Nephron (organoid): Measurements from ENCODE around the gene OPRM1.

Experiments
- H3K27ac Mint-ChIP-seq, 3 experiments: 2 replicates each; pipeline ENCODE4 v1.8.0; 2020; ENCODE audit warnings: mixed read lengths in 3 of 3, mild to moderate bottlenecking in 2 of 3, moderate library complexity in 1 of 3
- H3K27me3 Mint-ChIP-seq: 2 replicates; pipeline ENCODE4 v1.8.0; 2021; ENCODE audit warnings: low read depth, mild to moderate bottlenecking, moderate library complexity, mixed read lengths
- H3K36me3 Mint-ChIP-seq: 2 replicates; pipeline ENCODE4 v1.8.0; 2020; ENCODE audit warnings: low read depth, mixed read lengths
- H3K4me1 Mint-ChIP-seq: 2 replicates; pipeline ENCODE4 v1.8.0; 2020; ENCODE audit warnings: mixed read lengths
- H3K4me3 Mint-ChIP-seq, 3 experiments: 2 replicates each; pipeline ENCODE4 v1.8.0; 2020; ENCODE audit warnings: mild to moderate bottlenecking in 3 of 3, mixed read lengths in 3 of 3, moderate library complexity in 2 of 3
- H3K9me3 Mint-ChIP-seq: 2 replicates; pipeline ENCODE4 v1.8.0; 2020; ENCODE audit warnings: mixed read lengths
- TF ChIP-seq, protein P1 (sequence below), 3 experiments: fragments of 200-600 bp; sonication (generic); IDR thresholded peaks; one replicate each; pipeline ENCODE4 v1.5.0; 2021; ENCODE audit warnings: antibody characterized with exemption in 3 of 3; ENCODE audit not compliant: unreplicated experiment in 3 of 3

Gene OPRM1

DNA sequence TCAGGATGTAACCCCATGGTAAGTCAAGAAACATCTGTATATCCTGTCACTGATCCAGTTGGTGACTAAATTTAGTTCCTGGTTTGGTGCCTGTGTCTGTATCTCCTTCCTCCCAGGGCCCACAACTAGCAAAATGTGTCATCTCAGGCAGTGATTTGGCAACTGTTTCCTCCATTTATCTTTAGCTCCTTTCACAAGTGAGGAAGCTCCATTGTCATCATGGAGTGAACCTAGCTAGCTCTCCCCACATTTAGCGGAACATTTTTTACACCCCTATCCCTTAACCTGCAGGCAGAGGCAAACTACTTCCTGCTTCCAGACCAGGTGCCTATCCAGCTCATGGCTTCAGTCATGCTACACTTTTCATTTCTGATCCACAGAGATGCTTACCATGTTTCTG is 218.0 kb downstream of the OPRM1 start:
- Mint-ChIP-seq H3K9me3 (peaks cover 16% of the 10 kb centered on the region), H3K4me3 (no peak overlapping the region), H3K27ac (no peak overlapping the region), H3K36me3 (peaks cover 8% of the 10 kb centered on the region), H3K27me3 (no peaks in the 10 kb centered on the region), H3K4me1 (no peaks in the 10 kb centered on the region)
- TF ChIP-seq, protein P1, sequence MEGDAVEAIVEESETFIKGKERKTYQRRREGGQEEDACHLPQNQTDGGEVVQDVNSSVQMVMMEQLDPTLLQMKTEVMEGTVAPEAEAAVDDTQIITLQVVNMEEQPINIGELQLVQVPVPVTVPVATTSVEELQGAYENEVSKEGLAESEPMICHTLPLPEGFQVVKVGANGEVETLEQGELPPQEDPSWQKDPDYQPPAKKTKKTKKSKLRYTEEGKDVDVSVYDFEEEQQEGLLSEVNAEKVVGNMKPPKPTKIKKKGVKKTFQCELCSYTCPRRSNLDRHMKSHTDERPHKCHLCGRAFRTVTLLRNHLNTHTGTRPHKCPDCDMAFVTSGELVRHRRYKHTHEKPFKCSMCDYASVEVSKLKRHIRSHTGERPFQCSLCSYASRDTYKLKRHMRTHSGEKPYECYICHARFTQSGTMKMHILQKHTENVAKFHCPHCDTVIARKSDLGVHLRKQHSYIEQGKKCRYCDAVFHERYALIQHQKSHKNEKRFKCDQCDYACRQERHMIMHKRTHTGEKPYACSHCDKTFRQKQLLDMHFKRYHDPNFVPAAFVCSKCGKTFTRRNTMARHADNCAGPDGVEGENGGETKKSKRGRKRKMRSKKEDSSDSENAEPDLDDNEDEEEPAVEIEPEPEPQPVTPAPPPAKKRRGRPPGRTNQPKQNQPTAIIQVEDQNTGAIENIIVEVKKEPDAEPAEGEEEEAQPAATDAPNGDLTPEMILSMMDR (IDR thresholded peaks at IDR 0.05; ENCODE audit: unreplicated experiment in 3 of 3) = no peak

DNA sequence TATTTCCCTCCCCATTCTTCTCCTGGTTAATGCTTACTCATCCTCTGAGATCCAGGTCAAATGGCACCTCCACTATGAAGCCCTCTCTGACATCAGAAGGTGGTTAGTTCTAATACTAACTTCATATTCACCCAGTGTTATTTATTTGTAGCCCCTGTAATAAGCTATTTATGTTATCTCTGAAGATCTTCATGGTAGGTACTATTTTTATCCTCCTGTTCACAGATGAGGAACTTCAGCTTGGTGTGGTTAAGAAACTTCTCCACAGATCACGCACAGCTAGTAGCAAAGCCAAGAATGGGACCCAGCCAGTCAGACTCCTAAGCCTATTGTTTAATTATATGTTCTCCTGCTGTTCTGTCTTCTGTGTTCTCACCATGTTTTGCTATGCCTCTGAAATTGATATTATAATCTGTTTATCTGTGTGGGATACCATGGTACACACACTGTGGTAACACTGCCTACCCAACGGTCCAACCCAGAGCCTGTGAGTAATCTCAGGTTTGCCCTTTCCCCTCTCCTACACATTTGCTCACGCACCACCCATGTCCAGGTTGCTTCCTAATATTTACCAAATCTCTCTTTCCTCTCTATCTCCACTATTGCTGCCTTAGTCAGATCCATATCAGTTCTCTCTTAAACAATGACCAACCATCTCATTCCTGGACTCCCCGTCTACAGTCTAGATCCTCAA is 219.2 kb downstream of the OPRM1 start:
- Mint-ChIP-seq H3K4me1 (no peaks in the 10 kb centered on the region), H3K27ac (no peak overlapping the region), H3K36me3 (peaks cover 8% of the 10 kb centered on the region), H3K9me3 (peaks cover 16% of the 10 kb centered on the region), H3K27me3 (no peaks in the 10 kb centered on the region), H3K4me3 (no peak overlapping the region)
- TF ChIP-seq, protein P1 (IDR thresholded peaks at IDR 0.05; ENCODE audit: unreplicated experiment in 3 of 3) = no peak

DNA sequence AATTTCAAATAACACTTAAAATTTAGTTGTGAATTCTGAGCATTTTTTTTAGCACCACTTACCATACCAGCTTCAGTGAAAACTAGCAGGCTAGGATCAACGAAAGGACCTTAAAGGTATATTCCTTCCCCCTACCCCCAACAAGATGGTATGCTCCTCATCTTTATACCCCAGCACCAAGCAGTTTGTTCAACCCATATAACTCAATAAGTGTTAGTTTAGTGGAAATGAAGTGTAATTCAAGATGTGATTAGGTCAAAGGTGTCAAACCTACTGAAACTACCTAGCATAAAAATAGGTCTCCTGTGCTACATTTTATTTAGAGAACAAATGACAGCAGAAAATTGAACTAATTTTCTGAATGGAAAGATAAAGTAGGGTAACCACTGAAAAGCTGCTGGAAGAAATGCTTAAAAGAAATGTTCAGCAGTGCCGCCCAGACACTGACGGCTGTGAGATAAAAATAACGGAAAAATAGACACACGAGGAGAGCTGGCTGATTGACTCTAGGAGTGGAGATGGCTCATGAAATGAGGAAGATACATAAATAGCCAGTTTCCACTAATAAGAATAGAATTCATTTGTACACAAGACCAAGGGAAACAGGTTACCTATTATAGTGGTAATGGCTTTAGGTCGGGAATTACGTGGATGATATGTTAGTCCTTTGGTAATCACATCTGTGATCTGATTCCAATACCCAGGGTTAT is 222.8 kb downstream of the OPRM1 start:
- Mint-ChIP-seq H3K27me3 (no peaks in the 10 kb centered on the region), H3K9me3 (peaks cover 7% of the 10 kb centered on the region), H3K4me3 (no peak overlapping the region), H3K36me3 (peaks cover 5% of the 10 kb centered on the region), H3K4me1 (no peaks in the 10 kb centered on the region), H3K27ac (no peak overlapping the region)
- TF ChIP-seq, protein P1 (IDR thresholded peaks at IDR 0.05; ENCODE audit: unreplicated experiment in 3 of 3) = no peak

DNA sequence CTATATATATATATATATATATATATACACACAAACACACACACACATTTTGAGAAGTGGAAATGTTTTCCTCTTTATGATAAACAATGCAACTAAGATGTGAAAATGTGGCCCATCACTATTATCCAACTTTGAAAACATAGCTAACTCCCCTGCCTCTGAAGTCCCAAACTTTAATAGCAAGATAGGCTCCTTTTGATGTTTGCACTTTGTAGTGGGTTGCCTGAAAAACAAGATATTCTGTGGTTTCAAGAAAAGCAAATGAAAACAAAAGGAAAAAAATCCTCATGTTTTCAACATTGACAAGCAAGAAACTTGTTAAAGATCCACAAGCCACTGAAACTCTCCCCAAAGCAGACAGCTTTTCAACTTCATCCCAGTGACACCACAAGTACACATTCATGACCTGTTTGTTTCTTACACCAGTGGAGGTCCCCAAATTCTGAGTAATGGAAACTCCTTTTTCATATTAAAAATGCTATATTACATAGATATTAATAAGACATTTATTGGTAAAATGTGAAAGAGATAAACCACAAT is 227.6 kb downstream of the OPRM1 start:
- peaks cover 5% of the 10 kb centered on the region for H3K36me3 Mint-ChIP-seq
- H3K4me3 Mint-ChIP-seq = no peak overlapping the region
- H3K27me3 Mint-ChIP-seq = no peaks in the 10 kb centered on the region
- H3K27ac Mint-ChIP-seq = no peak overlapping the region
- TF ChIP-seq, protein P1 (IDR thresholded peaks at IDR 0.05; ENCODE audit: unreplicated experiment in 3 of 3) = no peak
- no peaks in the 10 kb centered on the region for H3K4me1 Mint-ChIP-seq
- H3K9me3 Mint-ChIP-seq = peaks cover 9% of the 10 kb centered on the region

DNA sequence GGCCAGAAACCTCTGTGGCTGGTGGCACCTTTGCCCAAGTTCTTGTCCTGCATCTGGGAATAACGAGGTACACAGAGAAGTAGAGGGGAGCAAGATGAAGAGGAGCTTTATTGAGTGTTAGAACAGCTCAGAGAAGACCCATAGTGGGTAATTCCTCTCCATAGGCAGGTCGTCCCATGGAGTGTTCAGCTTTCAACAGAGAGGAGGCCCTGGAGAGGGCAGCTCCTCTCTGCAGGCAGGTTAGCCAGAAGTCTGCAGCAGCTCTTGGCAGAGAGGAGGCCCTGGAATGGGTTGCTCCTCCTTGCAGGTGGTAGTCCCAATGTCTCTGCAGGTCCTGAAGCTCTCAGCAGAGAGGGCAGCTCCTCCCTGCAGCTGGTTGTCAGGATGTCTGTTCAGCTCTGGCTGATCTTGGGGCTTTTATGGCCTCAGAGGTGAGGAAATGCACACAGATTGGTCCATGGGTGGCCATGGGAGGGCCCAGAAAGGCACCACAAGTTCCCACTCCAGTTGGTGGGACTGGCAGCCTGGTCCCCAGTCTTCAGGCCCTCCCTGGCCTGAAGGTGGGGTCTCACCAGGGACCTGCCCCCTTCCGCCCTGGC is 228.6 kb downstream of the OPRM1 start:
- Mint-ChIP-seq H3K27me3 (no peaks in the 10 kb centered on the region), H3K9me3 (peaks cover 9% of the 10 kb centered on the region), H3K27ac (no peak overlapping the region), H3K4me1 (no peaks in the 10 kb centered on the region), H3K36me3 (peaks cover 5% of the 10 kb centered on the region), H3K4me3 (no peak overlapping the region)
- TF ChIP-seq, protein P1 (IDR thresholded peaks at IDR 0.05; ENCODE audit: unreplicated experiment in 3 of 3) = no peak
